Non-pigmented ciliary epithelial cell (primary cell): Measurements from ENCODE around the gene ZFP36L1.

Experiments
- DNase-seq: peaks from one replicate; pipeline ENCODE4 v3.0.0-alpha.2; 2010; ENCODE audit warnings: low read depth

Gene ZFP36L1

DNA sequence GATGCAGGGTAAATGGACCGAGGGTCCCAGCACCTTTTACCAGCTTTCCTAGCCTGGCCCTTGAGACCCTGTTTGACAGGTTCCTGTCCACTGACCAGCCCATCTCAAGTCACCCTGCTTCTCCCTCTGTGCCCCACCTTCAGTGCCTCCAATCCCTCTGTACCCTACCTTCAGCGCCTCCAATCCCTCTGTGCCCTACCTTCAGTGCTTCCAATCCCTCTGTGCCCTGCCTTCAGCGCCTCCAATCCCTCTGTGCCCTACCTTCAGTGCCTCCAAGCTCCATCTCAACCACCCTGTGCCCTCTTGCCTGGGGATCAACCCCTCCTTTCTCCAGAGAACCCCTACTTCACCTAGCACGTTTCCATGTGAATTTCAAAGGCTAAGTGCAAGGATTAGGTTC lies 54.3 kb downstream of the ZFP36L1 start:
- DNase-seq = no peak
